ENCODE data around the gene TRIM2. TPM values are rescaled to one million over a fixed set of nuclear protein-coding genes. Genes with fewer than 3 reads are reported as not detected.

TRIM2 gene
- total RNA-seq, 1 donor from 2014 or later, result 51.8 TPM

- FAIRE-seq (no peak), DNase-seq (ENCODE audit: low read depth) (no peak)
- H3K4me3 ChIP-seq (ENCODE audit: insufficient read depth, low read depth, low read length), result no peak overlapping the region
- H3K4me3 Mint-ChIP-seq (ENCODE audit: unreplicated experiment), result no peak overlapping the region
- H3K27me3 Mint-ChIP-seq (ENCODE audit: low read depth, unreplicated experiment), result no peaks in the 10 kb centered on the region
- no peak overlapping the region for H3K27ac Mint-ChIP-seq (ENCODE audit: unreplicated experiment)
- no peak overlapping the region for H3K9ac ChIP-seq (ENCODE audit: low read length)
- H3K36me3 ChIP-seq (ENCODE audit: insufficient read depth, low read length), result no peaks in the 10 kb centered on the region
- H3K36me3 Mint-ChIP-seq (ENCODE audit: low read depth, unreplicated experiment), result peaks cover 4% of the 10 kb centered on the region
- H3K27ac ChIP-seq (ENCODE audit: low read depth, low read length), result no peak overlapping the region
- peaks cover 8% of the 10 kb centered on the region for H3K9me3 Mint-ChIP-seq (ENCODE audit: unreplicated experiment)
- H3K79me2 ChIP-seq (ENCODE audit: insufficient read depth, low read length), result no peaks in the 10 kb centered on the region
- H3K9me3 ChIP-seq (ENCODE audit: insufficient read depth, low read depth, low read length), result no peaks in the 10 kb centered on the region
- H3K4me1 Mint-ChIP-seq (ENCODE audit: low read depth, unreplicated experiment), result no peaks in the 10 kb centered on the region
- no peak for TF ChIP-seq EZH2 (IDR thresholded peaks at IDR 0.05; ENCODE audit: insufficient read depth, low read length)
- TF ChIP-seq, protein P1, sequence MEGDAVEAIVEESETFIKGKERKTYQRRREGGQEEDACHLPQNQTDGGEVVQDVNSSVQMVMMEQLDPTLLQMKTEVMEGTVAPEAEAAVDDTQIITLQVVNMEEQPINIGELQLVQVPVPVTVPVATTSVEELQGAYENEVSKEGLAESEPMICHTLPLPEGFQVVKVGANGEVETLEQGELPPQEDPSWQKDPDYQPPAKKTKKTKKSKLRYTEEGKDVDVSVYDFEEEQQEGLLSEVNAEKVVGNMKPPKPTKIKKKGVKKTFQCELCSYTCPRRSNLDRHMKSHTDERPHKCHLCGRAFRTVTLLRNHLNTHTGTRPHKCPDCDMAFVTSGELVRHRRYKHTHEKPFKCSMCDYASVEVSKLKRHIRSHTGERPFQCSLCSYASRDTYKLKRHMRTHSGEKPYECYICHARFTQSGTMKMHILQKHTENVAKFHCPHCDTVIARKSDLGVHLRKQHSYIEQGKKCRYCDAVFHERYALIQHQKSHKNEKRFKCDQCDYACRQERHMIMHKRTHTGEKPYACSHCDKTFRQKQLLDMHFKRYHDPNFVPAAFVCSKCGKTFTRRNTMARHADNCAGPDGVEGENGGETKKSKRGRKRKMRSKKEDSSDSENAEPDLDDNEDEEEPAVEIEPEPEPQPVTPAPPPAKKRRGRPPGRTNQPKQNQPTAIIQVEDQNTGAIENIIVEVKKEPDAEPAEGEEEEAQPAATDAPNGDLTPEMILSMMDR (IDR thresholded peaks at IDR 0.05; ENCODE audit: insufficient read depth, low read depth, low read length), result no peak
- no peaks in the 10 kb centered on the region for H3K4me1 ChIP-seq (ENCODE audit: insufficient read depth, low read length)
- no peak overlapping the region for H2AFZ ChIP-seq (ENCODE audit: low read depth, low read length)
- no peaks in the 10 kb centered on the region for H3K27me3 ChIP-seq (ENCODE audit: insufficient read depth, low read length)
- no peaks in the 10 kb centered on the region for H4K20me1 ChIP-seq (ENCODE audit: insufficient read depth, low read length)
- no peak overlapping the region for H3K4me2 ChIP-seq (ENCODE audit: low read length)
Observed at GRCh38 chr4:153366486-153366885, 162.2 kb downstream of the TRIM2 start.

DNA sequence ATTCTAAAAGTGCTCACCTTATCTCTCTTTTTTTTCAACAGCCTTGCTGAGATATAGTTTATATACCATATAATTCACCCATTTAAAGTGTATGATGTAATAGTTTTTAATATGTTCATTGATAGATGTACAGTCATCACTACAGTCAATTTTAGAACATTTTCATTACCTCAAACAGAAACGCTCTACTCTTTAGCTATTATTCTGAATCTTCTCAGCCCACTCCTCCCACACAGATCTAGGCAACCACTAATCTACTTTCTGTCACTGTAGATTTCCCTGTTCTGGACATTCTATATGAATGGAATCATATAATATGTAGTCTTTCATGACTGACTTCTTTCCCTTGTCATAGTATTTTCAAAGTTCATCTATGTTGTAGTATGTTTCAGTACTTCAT lies 162.8 kb downstream of the TRIM2 start:
- no peak for FAIRE-seq
- no peak overlapping the region for H3K9ac ChIP-seq (ENCODE audit: low read length)
- H3K36me3 Mint-ChIP-seq (ENCODE audit: low read depth, unreplicated experiment), result peaks cover 4% of the 10 kb centered on the region

DNA sequence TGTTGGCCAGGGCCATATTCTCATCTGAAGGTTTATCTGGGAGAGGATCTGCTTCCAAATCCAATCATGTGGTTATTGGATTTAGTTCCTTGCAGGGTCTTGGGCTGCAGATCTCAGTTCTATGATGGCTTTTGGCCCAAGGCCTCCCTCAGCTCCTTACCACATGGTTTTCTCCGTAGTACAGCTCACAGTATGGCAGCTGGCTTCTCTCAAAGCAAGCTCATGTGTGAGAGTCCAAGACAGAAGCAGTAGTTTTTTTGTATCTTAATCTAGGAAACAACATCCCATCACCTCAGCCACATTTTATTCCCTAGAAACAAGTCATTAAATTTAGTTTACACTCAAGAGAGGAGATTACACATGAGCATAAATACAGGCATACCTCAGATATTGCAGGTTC lies 164.8 kb downstream of the TRIM2 start:
- no peak overlapping the region for H3K4me3 Mint-ChIP-seq (ENCODE audit: unreplicated experiment)
- Histone ChIP-seq H3K9me3 (ENCODE audit: insufficient read depth, low read depth, low read length) (no peaks in the 10 kb centered on the region), H3K36me3 (ENCODE audit: insufficient read depth, low read length) (no peaks in the 10 kb centered on the region), H3K4me1 (ENCODE audit: insufficient read depth, low read length) (no peaks in the 10 kb centered on the region), H3K79me2 (ENCODE audit: insufficient read depth, low read length) (no peaks in the 10 kb centered on the region), H3K9ac (ENCODE audit: low read length) (no peak overlapping the region), H3K4me3 (ENCODE audit: insufficient read depth, low read depth, low read length) (no peak overlapping the region), H3K27me3 (ENCODE audit: insufficient read depth, low read length) (no peaks in the 10 kb centered on the region), H4K20me1 (ENCODE audit: insufficient read depth, low read length) (no peaks in the 10 kb centered on the region), H2AFZ (ENCODE audit: low read depth, low read length) (no peak overlapping the region), H3K4me2 (ENCODE audit: low read length) (no peak overlapping the region), H3K27ac (ENCODE audit: low read depth, low read length) (no peak overlapping the region)
- no peak for TF ChIP-seq EZH2 (IDR thresholded peaks at IDR 0.05; ENCODE audit: insufficient read depth, low read length)
- TF ChIP-seq, protein P1 (IDR thresholded peaks at IDR 0.05; ENCODE audit: insufficient read depth, low read depth, low read length), result no peak
- H3K27ac Mint-ChIP-seq (ENCODE audit: unreplicated experiment), result no peak overlapping the region
- H3K4me1 Mint-ChIP-seq (ENCODE audit: low read depth, unreplicated experiment), result no peaks in the 10 kb centered on the region
- FAIRE-seq (no peak), DNase-seq (ENCODE audit: low read depth) (no peak)
- H3K27me3 Mint-ChIP-seq (ENCODE audit: low read depth, unreplicated experiment), result no peaks in the 10 kb centered on the region
- H3K9me3 Mint-ChIP-seq (ENCODE audit: unreplicated experiment), result peaks cover 4% of the 10 kb centered on the region
- H3K36me3 Mint-ChIP-seq (ENCODE audit: low read depth, unreplicated experiment), result peaks cover 4% of the 10 kb centered on the region

More for the DNA sequence above, 162.8 kb downstream of the TRIM2 start:
- Mint-ChIP-seq H3K27me3 (ENCODE audit: low read depth, unreplicated experiment) (no peaks in the 10 kb centered on the region), H3K4me3 (ENCODE audit: unreplicated experiment) (no peak overlapping the region), H3K9me3 (ENCODE audit: unreplicated experiment) (peaks cover 8% of the 10 kb centered on the region), H3K27ac (ENCODE audit: unreplicated experiment) (no peak overlapping the region), H3K4me1 (ENCODE audit: low read depth, unreplicated experiment) (no peaks in the 10 kb centered on the region)
- no peak for DNase-seq (ENCODE audit: low read depth)
- no peak overlapping the region for H3K4me2 ChIP-seq (ENCODE audit: low read length)
- H2AFZ ChIP-seq (ENCODE audit: low read depth, low read length), result no peak overlapping the region
- H3K9me3 ChIP-seq (ENCODE audit: insufficient read depth, low read depth, low read length), result no peaks in the 10 kb centered on the region
- no peak for TF ChIP-seq EZH2 (IDR thresholded peaks at IDR 0.05; ENCODE audit: insufficient read depth, low read length)
- TF ChIP-seq, protein P1 (IDR thresholded peaks at IDR 0.05; ENCODE audit: insufficient read depth, low read depth, low read length), result no peak
- no peaks in the 10 kb centered on the region for H3K27me3 ChIP-seq (ENCODE audit: insufficient read depth, low read length)
- H3K4me3 ChIP-seq (ENCODE audit: insufficient read depth, low read depth, low read length), result no peak overlapping the region
- H3K79me2 ChIP-seq (ENCODE audit: insufficient read depth, low read length), result no peaks in the 10 kb centered on the region
- H3K36me3 ChIP-seq (ENCODE audit: insufficient read depth, low read length), result no peaks in the 10 kb centered on the region
- H3K27ac ChIP-seq (ENCODE audit: low read depth, low read length), result no peak overlapping the region
- H4K20me1 ChIP-seq (ENCODE audit: insufficient read depth, low read length), result no peaks in the 10 kb centered on the region
- no peaks in the 10 kb centered on the region for H3K4me1 ChIP-seq (ENCODE audit: insufficient read depth, low read length)

All from astrocyte (in vitro differentiated cells and primary cell).